GM10266 (cell line): Measurements from ENCODE around the gene PNKP.

Experiments
- DNase-seq: peaks from one replicate; pipeline ENCODE4 v3.0.0; 2012; ENCODE audit errors: extremely low spot score
- TF ChIP-seq, protein P1 (sequence below): IDR thresholded peaks from 2 replicates; pipeline ENCODE4 v1.5.1; 2012; ENCODE audit warnings: mild to moderate bottlenecking, low read depth; ENCODE audit not compliant: control insufficient read depth, insufficient read depth; ENCODE audit errors: missing control alignments

Gene PNKP

GRCh38 chr19:49908480-49909420 lies 41.4 kb upstream of the PNKP start:
- DNase-seq = no peak
- TF ChIP-seq, protein P1, sequence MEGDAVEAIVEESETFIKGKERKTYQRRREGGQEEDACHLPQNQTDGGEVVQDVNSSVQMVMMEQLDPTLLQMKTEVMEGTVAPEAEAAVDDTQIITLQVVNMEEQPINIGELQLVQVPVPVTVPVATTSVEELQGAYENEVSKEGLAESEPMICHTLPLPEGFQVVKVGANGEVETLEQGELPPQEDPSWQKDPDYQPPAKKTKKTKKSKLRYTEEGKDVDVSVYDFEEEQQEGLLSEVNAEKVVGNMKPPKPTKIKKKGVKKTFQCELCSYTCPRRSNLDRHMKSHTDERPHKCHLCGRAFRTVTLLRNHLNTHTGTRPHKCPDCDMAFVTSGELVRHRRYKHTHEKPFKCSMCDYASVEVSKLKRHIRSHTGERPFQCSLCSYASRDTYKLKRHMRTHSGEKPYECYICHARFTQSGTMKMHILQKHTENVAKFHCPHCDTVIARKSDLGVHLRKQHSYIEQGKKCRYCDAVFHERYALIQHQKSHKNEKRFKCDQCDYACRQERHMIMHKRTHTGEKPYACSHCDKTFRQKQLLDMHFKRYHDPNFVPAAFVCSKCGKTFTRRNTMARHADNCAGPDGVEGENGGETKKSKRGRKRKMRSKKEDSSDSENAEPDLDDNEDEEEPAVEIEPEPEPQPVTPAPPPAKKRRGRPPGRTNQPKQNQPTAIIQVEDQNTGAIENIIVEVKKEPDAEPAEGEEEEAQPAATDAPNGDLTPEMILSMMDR = no peak

DNA sequence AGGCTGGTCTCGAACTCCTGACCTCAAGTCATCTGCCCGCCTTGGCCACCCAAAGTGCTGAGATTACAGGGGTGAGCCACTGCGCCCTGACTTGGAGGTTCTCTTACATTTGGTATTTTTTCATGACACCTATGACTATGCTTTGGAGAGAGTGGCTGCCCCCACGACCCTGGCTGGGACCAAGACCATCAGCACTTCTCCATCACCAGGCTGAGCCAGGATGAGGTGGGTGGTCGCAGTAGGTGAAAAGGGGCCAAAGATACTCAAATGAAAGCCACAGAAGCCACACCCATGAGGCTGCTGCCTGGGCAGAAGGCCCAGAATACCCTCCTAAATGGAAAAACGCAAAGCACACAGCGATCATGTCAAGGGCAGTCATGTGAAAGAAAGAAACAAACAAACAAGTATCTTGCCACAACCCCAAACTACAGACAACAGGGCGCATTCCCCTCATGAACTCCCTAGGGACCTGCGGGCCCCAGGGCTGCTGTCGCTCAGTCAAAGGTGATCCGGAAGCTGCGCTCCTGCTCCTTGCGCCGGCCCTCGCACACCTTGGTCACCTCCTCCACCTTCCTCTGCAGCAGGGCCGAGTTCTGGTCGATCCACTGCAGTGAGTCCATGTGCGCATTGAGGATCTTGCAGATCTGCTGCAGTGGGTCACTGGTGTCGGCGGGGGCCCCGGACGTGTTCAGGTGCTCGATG lies 40.5 kb upstream of the PNKP start:
- no peak for DNase-seq
- TF ChIP-seq, protein P1 = no peak

GRCh38 chr19:49906879-49907564 lies 39.6 kb upstream of the PNKP start:
- TF ChIP-seq, protein P1 = no peak

GRCh38 chr19:49904136-49904535 lies 36.8 kb upstream of the PNKP start:
- TF ChIP-seq, protein P1 = no peak
- no peak for DNase-seq

More at GRCh38 chr19:49906879-49907564, 39.6 kb upstream of the PNKP start:
- no peak for DNase-seq

DNA sequence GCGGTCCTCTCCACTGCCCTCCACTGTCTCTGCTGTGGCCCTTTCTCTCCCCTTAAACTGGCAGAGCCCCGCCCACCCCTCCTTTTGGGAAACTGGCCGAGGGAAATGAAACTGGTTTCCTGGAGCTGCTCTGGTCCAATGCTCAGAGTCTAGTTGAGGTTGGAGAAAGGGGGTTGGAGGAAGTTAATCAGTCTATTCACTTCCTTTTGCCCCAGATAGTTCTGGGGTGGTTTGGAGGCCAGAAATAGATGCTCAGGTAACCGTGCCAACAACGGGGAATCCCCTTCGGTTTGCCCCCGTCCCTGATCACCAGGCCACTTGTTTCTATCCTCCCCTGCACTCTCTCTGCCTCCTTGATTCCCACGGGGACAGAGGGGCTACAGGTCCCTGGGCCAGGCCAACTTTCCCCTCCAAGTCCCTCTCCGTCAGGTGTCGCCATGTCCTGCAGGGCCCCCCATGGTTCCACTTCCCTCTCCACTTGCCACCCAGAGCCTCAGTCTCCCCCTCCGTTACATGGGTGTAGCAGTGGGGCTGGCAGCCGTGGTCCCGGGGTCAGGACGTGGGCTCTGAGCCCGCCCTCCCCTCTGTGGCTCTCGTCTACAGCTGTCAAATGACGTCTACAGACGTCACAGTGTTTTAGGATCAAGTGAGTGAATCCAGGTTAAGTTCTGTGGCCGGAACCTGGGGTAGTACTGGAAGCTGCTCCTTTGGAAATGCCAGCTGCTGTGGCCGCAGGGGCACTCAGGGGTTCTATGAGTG lies 29.7 kb upstream of the PNKP start, which contains the start of gene IL4I1:
Gene IL4I1, minus strand, starts transcription at position 25 of the 759 bp plus-strand sequence. CDS start 727 bp downstream, outside the sequence.
- DNase-seq = peak; percentile 78

DNA sequence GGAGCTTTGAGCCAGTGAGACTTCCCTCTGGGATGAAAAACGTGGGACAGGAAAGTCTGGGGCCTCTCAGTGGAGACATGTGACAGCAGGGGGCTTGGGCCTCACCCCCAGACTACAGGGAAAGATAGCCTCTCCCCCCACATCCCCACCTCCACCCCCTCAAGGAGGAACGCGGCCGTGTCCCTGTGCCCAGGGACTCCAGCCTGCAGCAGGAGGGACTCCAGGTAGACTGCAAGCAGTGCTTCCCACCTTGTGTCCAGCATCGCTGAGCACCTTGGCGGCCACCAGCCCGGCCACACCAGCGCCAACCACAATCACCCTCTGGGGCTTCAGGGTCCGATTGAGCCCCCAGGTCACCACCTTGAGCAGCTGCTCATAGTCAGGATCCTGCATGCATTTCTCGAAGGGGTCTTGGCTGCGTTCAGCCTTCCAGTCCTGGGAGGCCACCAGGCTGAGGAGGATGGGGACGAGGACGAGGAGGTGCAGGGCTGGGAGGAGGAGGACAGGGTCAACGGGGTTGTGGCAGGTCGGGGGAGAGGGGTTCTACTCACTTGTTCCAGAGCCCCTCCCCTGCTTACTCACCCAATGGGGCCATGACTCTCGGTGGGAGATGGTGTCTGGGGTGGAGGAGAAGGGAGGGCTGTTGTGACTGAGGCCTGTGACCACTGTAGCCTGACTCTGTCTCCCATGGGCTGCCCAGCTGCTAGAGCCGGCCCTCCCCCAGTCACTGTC lies 28.4 kb upstream of the PNKP start:
- no peak for DNase-seq
- TF ChIP-seq, protein P1 = no peak

More for the DNA sequence above, 29.7 kb upstream of the PNKP start, which contains the start of gene IL4I1:
- TF ChIP-seq, protein P1 = no peak
